Measurements from ENCODE around the gene SLC7A8.

GRCh38 chr14:23227566-23227965, 44.1 kb upstream of the SLC7A8 start:
- no peak for TF ChIP-seq CTCF (IDR thresholded peaks at IDR 0.05)
- TF ChIP-seq POLR2AphosphoS5 (IDR thresholded peaks at IDR 0.05): no peak

Measured in breast epithelium (tissue), 3 donors.